GM12878 (cell line): Measurements from ENCODE around the gene C3. TPM values are rescaled to one million over a fixed set of nuclear protein-coding genes. Genes with fewer than 3 reads are reported as not detected.

Source experiments
- ATAC-seq: fragments of 200-7000 bp; cut with Tn5 transposase; 3 replicates; pipeline ENCODE4 v1.9.1; 2020; ENCODE audit warnings: mild to moderate bottlenecking, moderate library complexity
- BruUV-seq: library from RNA; stranded (reverse); fragments of 400-500 nt; replicated peaks from 2 replicates; lab custom pipeline; 2021; lab: Mats Ljungman, UMichigan
- CTCF ChIA-PET: fragments of 300-600 bp; sonication (Branson Sonifier 250); formaldehyde crosslinking; extraction: SDS; loops from one replicate; lab custom pipeline; 2021; ENCODE audit warnings: inconsistent platforms; lab: Yijun Ruan, JAX
- POLR2A ChIA-PET: fragments of 350-600 bp; formaldehyde crosslinking; extraction: SDS; loops from one replicate; lab custom pipeline; 2021; ENCODE audit warnings: inconsistent platforms; lab: Charles Lee
- RAD21 ChIA-PET: fragments of 300-600 bp; sonication (Branson Sonifier 250); formaldehyde crosslinking; loops from one replicate; lab custom pipeline; 2023; ENCODE audit warnings: antibody characterized with exemption; ENCODE audit not compliant: unreplicated experiment; lab: Charles Lee
- SMC1A ChIA-PET: fragments of 300-600 bp; sonication (Branson Sonifier 250); formaldehyde crosslinking; loops from one replicate; lab custom pipeline; 2023; ENCODE audit not compliant: unreplicated experiment, uncharacterized antibody; lab: Charles Lee
- DNase-seq: peaks from one replicate; pipeline ENCODE4 v3.0.0-alpha.2; 2011; ENCODE audit warnings: low read depth, low spot score
- FAIRE-seq: peaks from 3 replicates; lab custom pipeline; 2011; peaks lifted over from hg19 to GRCh38; lab: Jason Lieb, UNC
- H2AFZ ChIP-seq: 2 replicates; pipeline ENCODE4 v1.6.0; 2011; ENCODE audit warnings: low read depth, low read length, control low read depth; ENCODE audit not compliant: control insufficient read depth
- H3K27ac ChIP-seq: 2 replicates; pipeline ENCODE4 v1.5.1; 2011; ENCODE audit warnings: control low read depth; ENCODE audit not compliant: control insufficient read depth, insufficient read depth
- H3K27me3 ChIP-seq, 2 experiments: replicated peaks in 1 of 2; 2 replicates each; pipeline versions ENCODE4 v1.6.0 to v1.6.1; 2011; ENCODE audit warnings: low read length in 1 of 2; ENCODE audit not compliant: control insufficient read depth in 2 of 2, insufficient read depth in 2 of 2
- H3K36me3 ChIP-seq, 2 experiments: 2 replicates each; pipeline ENCODE4 v1.5.1; 2011; ENCODE audit warnings: low read length in 1 of 2; ENCODE audit not compliant: control insufficient read depth in 2 of 2, insufficient read depth in 2 of 2
- H3K4me1 ChIP-seq: 2 replicates; pipeline ENCODE4 v1.6.1; 2011; ENCODE audit warnings: mild to moderate bottlenecking, low read length, moderate library complexity, mixed read lengths; ENCODE audit not compliant: control insufficient read depth, insufficient read depth
- H3K4me2 ChIP-seq: 2 replicates; pipeline ENCODE4 v1.6.0; 2011; ENCODE audit warnings: control low read depth; ENCODE audit not compliant: control insufficient read depth, insufficient read depth
- H3K4me3 ChIP-seq: fragments of 200-600 bp; sonication (generic); 2 replicates; pipeline ENCODE4 v1.5.1; 2016
- H3K79me2 ChIP-seq: 2 replicates; pipeline ENCODE4 v1.6.0; 2011; ENCODE audit warnings: low read length; ENCODE audit not compliant: control insufficient read depth, insufficient read depth
- H3K9ac ChIP-seq: 2 replicates; pipeline ENCODE4 v1.8.0; 2011; ENCODE audit warnings: low read length, control low read depth, mixed read lengths; ENCODE audit not compliant: control insufficient read depth, insufficient read depth
- H3K9me3 ChIP-seq: replicated peaks from 3 replicates; pipeline ENCODE4 v1.5.1; 2011; ENCODE audit warnings: mild to moderate bottlenecking, low read length; ENCODE audit not compliant: control insufficient read depth, insufficient read depth
- H4K20me1 ChIP-seq: 2 replicates; pipeline ENCODE4 v1.6.0; 2011; ENCODE audit not compliant: control insufficient read depth, insufficient read depth
- IRF4 ChIP-seq: IDR thresholded peaks from 2 replicates; pipeline ENCODE4 v1.6.1; 2011; ENCODE audit warnings: low read depth, low read length
- MTA3 ChIP-seq: IDR thresholded peaks from 2 replicates; pipeline ENCODE4 v1.6.1; 2012; ENCODE audit warnings: low read length, inconsistent platforms, borderline replicate concordance
- PAX5 ChIP-seq: IDR thresholded peaks from 2 replicates; pipeline ENCODE4 v1.6.1; 2011; ENCODE audit warnings: low read depth, low read length, borderline replicate concordance
- SPI1 ChIP-seq: IDR thresholded peaks from 2 replicates; pipeline ENCODE4 v1.6.1; 2011; ENCODE audit warnings: low read depth, mild to moderate bottlenecking, low read length, moderate library complexity, borderline replicate concordance; ENCODE audit not compliant: insufficient read depth
- SRF ChIP-seq, 2 experiments: IDR thresholded peaks; 2 replicates each; pipeline ENCODE4 v1.6.1; 2011; ENCODE audit warnings: low read depth in 2 of 2, low read length in 2 of 2, mild to moderate bottlenecking in 1 of 2, moderate library complexity in 1 of 2
- SUPT20H ChIP-seq: IDR thresholded peaks from 2 replicates; pipeline ENCODE4 v1.6.1; 2011; ENCODE audit warnings: low read depth, mild to moderate bottlenecking, low read length, moderate library complexity, borderline replicate concordance; ENCODE audit not compliant: control insufficient read depth
- SUZ12 ChIP-seq: fragments of 200-600 bp; sonication (generic); IDR thresholded peaks from one replicate; pipeline ENCODE4 v1.6.1; 2018; ENCODE audit warnings: antibody characterized with exemption, mild to moderate bottlenecking; ENCODE audit not compliant: unreplicated experiment
- ZBTB40 ChIP-seq: fragments of 450-650 bp; IDR thresholded peaks from 2 replicates; pipeline ENCODE4 v1.6.1; 2016; ENCODE audit warnings: mild to moderate bottlenecking, moderate library complexity, borderline replicate concordance
- ZSCAN29 ChIP-seq: fragments of 450-650 bp; IDR thresholded peaks from 2 replicates; pipeline ENCODE4 v1.6.1; 2017; ENCODE audit warnings: mild to moderate bottlenecking, moderate library complexity
- WGBS: methylation state at CpG from one replicate; pipeline ENCODE4 v1.1.6; 2016; ENCODE audit warnings: low lambda C conversion rate; ENCODE audit not compliant: insufficient replicate concordance, insufficient coverage; ENCODE audit errors: missing lambda C conversion rate; 5-methylcytosine and 5-hydroxymethylcytosine counted together
- in situ Hi-C: fragments of 300-500 bp; cut with MboI; formaldehyde crosslinking; loops from 9 replicates; pipeline ENCODE4 v1.14.3; 2018; ENCODE audit warnings: mixed read lengths
- intact Hi-C: fragments of 100-400 bp; cut with micrococcal nuclease; formaldehyde crosslinking; loops from one replicate; pipeline ENCODE4 v1.14.2; 2022; ENCODE audit not compliant: unreplicated experiment
- polyA plus RNA-seq, 11 experiments: library from polyadenylated mRNA; depleted of rRNA in 4 of 11; unstranded in 6 of 11; stranded (reverse) in 5 of 11; fragments of >200 nt; fragmentation: Nextera tagmentation in 4 of 11; fragmentation: Illumina TruSeq in 1 of 11; extraction: Ambion mirVana in 4 of 11; extraction: Trizol in 1 of 11; gene quantifications; 1 replicate in 1 of 11; 2 replicates in 10 of 11; pipeline versions ENCODE4 v1.2.1 to v1.2.3, GENCODE V29; 2011 to 2016; ENCODE audit warnings: inconsistent platforms in 2 of 11, missing spikeins in 2 of 11, low read depth in 1 of 11
- total RNA-seq, 4 experiments: library from RNA; depleted of rRNA in 3 of 4; stranded (reverse); fragments of >200 nt in 3 of 4; fragmentation: Illumina TruSeq in 1 of 4; extraction: Trizol in 1 of 4; gene quantifications; 2 replicates each; pipeline versions ENCODE4 v1.2.1 to v1.2.3, GENCODE V29; 2013 to 2021

C3 gene
- total and polyA plus RNA-seq, 10 of the 15 experiments (the other 5 are each of a cell fraction or from before 2014, with no cell fraction given): 0.20 to 6.7 (median 0.72) TPM

- WGBS: 67% methylated on average over 4 of the region's 4 CpGs
- H3K9me3 ChIP-seq: peaks cover 4% of the 10 kb centered on the region; the same call in 2 of the 3 replicates
- FAIRE-seq: no peak
These were observed 48.5 kb downstream of the C3 start for GRCh38 chr19:6671960-6672359.

More at GRCh38 chr19:6671960-6672359, 48.5 kb downstream of the C3 start:
- Histone ChIP-seq H3K4me3 (no peak overlapping the region), H3K36me3 (no peaks in the 10 kb centered on the region), H3K4me2 (no peak overlapping the region), H3K27me3 (no peaks in the 10 kb centered on the region), H2AFZ (no peak overlapping the region), H3K27ac (peak overlapping the region; percentile 50), H3K79me2 (peaks cover 33% of the 10 kb centered on the region), H3K9ac (no peak overlapping the region), H3K4me1 (peaks cover 33% of the 10 kb centered on the region), H4K20me1 (no peaks in the 10 kb centered on the region)
- ChIA-PET RAD21 (interaction anchor here (2.2 to 4.6 kb wide), 4 partner anchors 10 to 155 kb away, joined by 8 to 21 read pairs (median 12); partner anchors contain the start of gene GPR108), POLR2A (interaction anchor here (1.8 to 3.7 kb wide), 2 partner anchors 9 to 23 kb away, joined by 10 to 15 read pairs; no protein-coding TSS in a partner anchor), CTCF (interaction anchor here (0.6 to 1.9 kb wide), 5 partner anchors 11 to 191 kb away, joined by 3 to 6 read pairs (median 4); no protein-coding TSS in a partner anchor), SMC1A (interaction anchor here (0.6 to 2.0 kb wide), 8 partner anchors 11 to 191 kb away, joined by 3 to 6 read pairs (median 4); no protein-coding TSS in a partner anchor)
- BruUV-seq: no TSS peak
- in situ Hi-C loops (no loop called here), intact Hi-C loops (loop anchor here (2.0 kb wide), 4 partner anchors 31 to 155 kb away; partner anchors contain the start of gene GPR108)
- DNase-seq (no peak), ATAC-seq (no peak)
- TF ChIP-seq ZSCAN29 (no peak), SUPT20H (no peak), SRF (IDR thresholded peaks at IDR 0.05; ENCODE audit: low read depth in 2 of 2, low read length in 2 of 2) (no peak), SUZ12 (no peak), MTA3 (no peak), PAX5 (no peak), ZBTB40 (no peak), SPI1 (peak; percentile 29; the same call in 1 of the 2 replicates), IRF4 (no peak)
